ENCODE measurements around the gene CAPNS1.

CAPNS1 gene

DNA sequence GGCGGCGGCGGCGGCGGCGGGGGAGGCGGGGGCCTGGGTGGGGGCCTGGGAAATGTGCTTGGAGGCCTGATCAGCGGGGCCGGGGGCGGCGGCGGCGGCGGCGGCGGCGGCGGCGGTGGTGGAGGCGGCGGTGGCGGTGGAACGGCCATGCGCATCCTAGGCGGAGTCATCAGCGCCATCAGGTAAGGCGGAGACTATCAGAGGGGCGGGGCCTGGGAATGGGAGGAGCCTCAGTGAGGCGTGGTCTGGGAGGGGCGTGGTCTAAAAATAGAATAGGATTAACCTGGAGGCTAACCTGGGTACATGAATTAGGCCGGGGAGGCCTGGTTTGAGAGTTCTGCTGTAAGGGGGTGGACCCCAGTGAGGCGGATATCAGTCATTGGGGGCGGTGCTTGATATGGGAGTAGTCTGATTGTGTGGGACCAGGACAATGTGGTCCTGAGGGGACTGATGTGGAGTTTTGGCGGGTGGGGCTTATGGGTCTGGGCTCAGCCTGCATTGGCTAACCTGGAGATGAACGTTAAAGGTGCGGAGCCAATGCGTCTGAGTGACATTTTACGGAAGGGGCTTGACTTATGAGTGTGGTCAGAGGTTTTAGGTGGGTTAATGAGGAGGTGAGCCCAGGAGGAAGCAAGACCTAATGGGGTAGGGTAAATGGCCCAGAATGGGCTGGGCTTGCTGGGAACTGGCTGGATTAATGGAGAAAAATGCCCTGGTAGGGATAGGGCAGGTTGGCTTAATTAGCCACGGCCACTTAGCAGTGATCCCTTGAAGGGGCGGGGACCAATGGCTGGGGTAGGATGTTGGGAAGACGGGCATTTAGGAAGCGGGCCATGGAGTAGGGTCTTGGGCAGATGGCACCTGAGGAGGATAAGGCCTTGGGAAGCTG lies 1.4 kb downstream of the CAPNS1 start:
- peak overlapping the region; percentile 85 for H3K4me2 ChIP-seq (ENCODE audit: low read length)
- H3F3A ChIP-seq (ENCODE audit: control insufficient read depth, insufficient read depth): no peaks in the 10 kb centered on the region
- TF ChIP-seq, protein P1, sequence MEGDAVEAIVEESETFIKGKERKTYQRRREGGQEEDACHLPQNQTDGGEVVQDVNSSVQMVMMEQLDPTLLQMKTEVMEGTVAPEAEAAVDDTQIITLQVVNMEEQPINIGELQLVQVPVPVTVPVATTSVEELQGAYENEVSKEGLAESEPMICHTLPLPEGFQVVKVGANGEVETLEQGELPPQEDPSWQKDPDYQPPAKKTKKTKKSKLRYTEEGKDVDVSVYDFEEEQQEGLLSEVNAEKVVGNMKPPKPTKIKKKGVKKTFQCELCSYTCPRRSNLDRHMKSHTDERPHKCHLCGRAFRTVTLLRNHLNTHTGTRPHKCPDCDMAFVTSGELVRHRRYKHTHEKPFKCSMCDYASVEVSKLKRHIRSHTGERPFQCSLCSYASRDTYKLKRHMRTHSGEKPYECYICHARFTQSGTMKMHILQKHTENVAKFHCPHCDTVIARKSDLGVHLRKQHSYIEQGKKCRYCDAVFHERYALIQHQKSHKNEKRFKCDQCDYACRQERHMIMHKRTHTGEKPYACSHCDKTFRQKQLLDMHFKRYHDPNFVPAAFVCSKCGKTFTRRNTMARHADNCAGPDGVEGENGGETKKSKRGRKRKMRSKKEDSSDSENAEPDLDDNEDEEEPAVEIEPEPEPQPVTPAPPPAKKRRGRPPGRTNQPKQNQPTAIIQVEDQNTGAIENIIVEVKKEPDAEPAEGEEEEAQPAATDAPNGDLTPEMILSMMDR (IDR thresholded peaks at IDR 0.05; ENCODE audit: low read depth, low read length, poor library complexity, severe bottlenecking): no peak
- TF ChIP-seq EZH2phosphoT487 (IDR thresholded peaks at IDR 0.05; ENCODE audit: borderline replicate concordance, low read length): no peak
- H3K4me3 ChIP-seq (ENCODE audit: low read length): peak overlapping the region; percentile 84
- peaks cover 22% of the 10 kb centered on the region for H3K79me2 ChIP-seq (ENCODE audit: control insufficient read depth, low read length)
- H3K9me2 ChIP-seq (replicated peaks; ENCODE audit: control insufficient read depth, low read length): no peaks in the 10 kb centered on the region
- peaks cover 3% of the 10 kb centered on the region; the same call in 1 of the 2 replicates for H4K20me1 ChIP-seq (ENCODE audit: control insufficient read depth, insufficient read depth, low read depth, low read length)
- H3K4me1 ChIP-seq (ENCODE audit: control insufficient read depth, low read length): peaks cover 11% of the 10 kb centered on the region
- no peaks in the 10 kb centered on the region for H3K27me3 ChIP-seq (ENCODE audit: control insufficient read depth, low read length)
- no peaks in the 10 kb centered on the region for H3K9me3 ChIP-seq (ENCODE audit: control insufficient read depth, insufficient read depth, low read length)
- H3K27ac ChIP-seq (ENCODE audit: low read depth, low read length): peak overlapping the region; percentile 67; the same call in 1 of the 2 replicates
- peaks cover 34% of the 10 kb centered on the region for H3K36me3 ChIP-seq (ENCODE audit: control insufficient read depth, low read length)

DNA sequence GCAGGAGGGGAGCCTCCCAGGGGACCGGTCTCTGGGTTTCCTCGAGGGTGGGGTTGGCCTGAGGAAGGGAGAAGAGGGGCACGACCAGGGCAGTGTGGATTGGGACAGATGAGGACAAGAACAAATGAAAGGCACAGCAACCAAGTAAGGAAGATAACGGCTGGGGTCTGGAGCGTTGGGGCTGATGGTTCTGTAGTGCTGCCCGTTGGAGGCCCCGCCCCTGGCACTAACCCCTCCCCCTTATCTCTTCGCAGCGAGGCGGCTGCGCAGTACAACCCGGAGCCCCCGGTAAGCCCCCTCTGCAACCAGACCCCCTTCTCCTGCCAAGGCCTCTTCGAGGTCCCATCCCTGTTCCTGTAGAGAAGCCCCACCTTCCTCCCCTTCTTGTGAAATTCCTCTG lies 2.2 kb downstream of the CAPNS1 start:
- Histone ChIP-seq H3F3A (ENCODE audit: control insufficient read depth, insufficient read depth) (no peaks in the 10 kb centered on the region), H3K4me2 (ENCODE audit: low read length) (peak overlapping the region; percentile 85), H3K4me3 (ENCODE audit: low read length) (no peak overlapping the region), H3K9me2 (replicated peaks; ENCODE audit: control insufficient read depth, low read length) (no peaks in the 10 kb centered on the region), H3K36me3 (ENCODE audit: control insufficient read depth, low read length) (peaks cover 36% of the 10 kb centered on the region), H3K79me2 (ENCODE audit: control insufficient read depth, low read length) (peaks cover 22% of the 10 kb centered on the region), H3K27ac (ENCODE audit: low read depth, low read length) (no peak overlapping the region), H3K27me3 (ENCODE audit: control insufficient read depth, low read length) (no peaks in the 10 kb centered on the region), H3K4me1 (ENCODE audit: control insufficient read depth, low read length) (peaks cover 11% of the 10 kb centered on the region), H3K9me3 (ENCODE audit: control insufficient read depth, insufficient read depth, low read length) (no peaks in the 10 kb centered on the region), H4K20me1 (ENCODE audit: control insufficient read depth, insufficient read depth, low read depth, low read length) (peaks cover 3% of the 10 kb centered on the region; the same call in 1 of the 2 replicates)
- TF ChIP-seq, protein P1 (IDR thresholded peaks at IDR 0.05; ENCODE audit: low read depth, low read length, poor library complexity, severe bottlenecking): no peak
- TF ChIP-seq EZH2phosphoT487 (IDR thresholded peaks at IDR 0.05; ENCODE audit: borderline replicate concordance, low read length): no peak

- Histone ChIP-seq H3K4me1 (ENCODE audit: control insufficient read depth, low read length) (peaks cover 11% of the 10 kb centered on the region), H3K36me3 (ENCODE audit: control insufficient read depth, low read length) (peaks cover 36% of the 10 kb centered on the region), H3K27ac (ENCODE audit: low read depth, low read length) (no peak overlapping the region), H3K4me3 (ENCODE audit: low read length) (no peak overlapping the region), H3K4me2 (ENCODE audit: low read length) (no peak overlapping the region), H4K20me1 (ENCODE audit: control insufficient read depth, insufficient read depth, low read depth, low read length) (peaks cover 3% of the 10 kb centered on the region; the same call in 1 of the 2 replicates), H3K27me3 (ENCODE audit: control insufficient read depth, low read length) (no peaks in the 10 kb centered on the region), H3F3A (ENCODE audit: control insufficient read depth, insufficient read depth) (no peaks in the 10 kb centered on the region), H3K9me2 (replicated peaks; ENCODE audit: control insufficient read depth, low read length) (no peaks in the 10 kb centered on the region), H3K79me2 (ENCODE audit: control insufficient read depth, low read length) (peaks cover 22% of the 10 kb centered on the region), H3K9me3 (ENCODE audit: control insufficient read depth, insufficient read depth, low read length) (no peaks in the 10 kb centered on the region)
- TF ChIP-seq EZH2phosphoT487 (IDR thresholded peaks at IDR 0.05; ENCODE audit: borderline replicate concordance, low read length): no peak
- TF ChIP-seq, protein P1 (IDR thresholded peaks at IDR 0.05; ENCODE audit: low read depth, low read length, poor library complexity, severe bottlenecking): no peak
Measured at GRCh38 chr19:36142496-36142895, 2.6 kb downstream of the CAPNS1 start.

Data from DOHH2 (cell line).